CD14-positive monocyte (primary cell): ENCODE measurements around the gene PTPRN. TPM values are rescaled to one million over a fixed set of nuclear protein-coding genes. Genes with fewer than 3 reads are reported as not detected.
A peak's percentile ranks its signal among the peaks of the same experiment; 100 is the strongest.

Source experiments
- DNase-seq, 3 donors: peaks; one replicate each; pipeline ENCODE4 v3.0.0-alpha.2; 2011 to 2022
- H2AFZ ChIP-seq: 2 replicates; pipeline ENCODE4 v1.6.0; 2012; ENCODE audit warnings: mild to moderate bottlenecking, low read depth, low read length, inconsistent platforms; ENCODE audit not compliant: insufficient read depth, poor library complexity, severe bottlenecking
- H3K27ac ChIP-seq, 2 donors: 1 replicate in 1 of 2; 2 replicates in 1 of 2; pipeline ENCODE4 v1.5.1; 2012 to 2013; ENCODE audit warnings: low read length in 2 of 2, control low read depth in 1 of 2, inconsistent platforms in 1 of 2, low read depth in 1 of 2, mild to moderate bottlenecking in 1 of 2
- H3K27me3 ChIP-seq, 2 donors: one replicate each; pipeline versions ENCODE4 v1.6.0 to v1.6.1; 2011 to 2013; ENCODE audit warnings: low read length in 2 of 2; ENCODE audit not compliant: control insufficient read depth in 2 of 2, insufficient read depth in 2 of 2
- H3K36me3 ChIP-seq, 2 donors: replicated peaks in 1 of 2; 1 replicate in 1 of 2; 2 replicates in 1 of 2; pipeline versions ENCODE4 v1.5.1 to v1.6.1; 2012 to 2013; ENCODE audit warnings: low read length in 2 of 2, control low read depth in 1 of 2, inconsistent platforms in 1 of 2, mild to moderate bottlenecking in 1 of 2; ENCODE audit not compliant: insufficient read depth in 2 of 2, control insufficient read depth in 1 of 2
- H3K4me1 ChIP-seq, 2 donors: 1 replicate in 1 of 2; 2 replicates in 1 of 2; pipeline versions ENCODE4 v1.5.1 to v1.6.1; 2012 to 2013; ENCODE audit warnings: low read length in 2 of 2, control low read depth in 1 of 2, inconsistent platforms in 1 of 2, mild to moderate bottlenecking in 1 of 2, moderate library complexity in 1 of 2; ENCODE audit not compliant: insufficient read depth in 2 of 2, control insufficient read depth in 1 of 2
- H3K4me2 ChIP-seq: replicated peaks from 2 replicates; pipeline ENCODE3; 2012; ENCODE audit warnings: low read length, moderate library complexity, mild to moderate bottlenecking; ENCODE audit not compliant: poor library complexity, severe bottlenecking; ENCODE audit errors: extremely low read depth
- H3K4me3 ChIP-seq, 3 experiments: fragments of 200-600 bp in 1 of 3; sonication (generic) in 1 of 3; replicated peaks in 1 of 3; 1 replicate in 2 of 3; 2 replicates in 1 of 3; pipeline ENCODE4 v1.5.1; 2011 to 2013; ENCODE audit warnings: low read length in 3 of 3, mild to moderate bottlenecking in 3 of 3, control low read depth in 2 of 3, low read depth in 2 of 3, inconsistent platforms in 1 of 3, moderate library complexity in 1 of 3
- H3K79me2 ChIP-seq: 2 replicates; pipeline ENCODE4 v1.6.0; 2012; ENCODE audit warnings: mild to moderate bottlenecking, control low read depth, inconsistent platforms, low read length, moderate library complexity; ENCODE audit not compliant: insufficient read depth
- H3K9ac ChIP-seq: 2 replicates; pipeline ENCODE4 v1.6.0; 2017; ENCODE audit warnings: low read length, mild to moderate bottlenecking; ENCODE audit not compliant: insufficient read depth, poor library complexity, severe bottlenecking
- H3K9me3 ChIP-seq, 2 donors: replicated peaks in 1 of 2; 1 replicate in 1 of 2; 2 replicates in 1 of 2; pipeline versions ENCODE4 v1.5.1 to v1.6.1; 2012 to 2013; ENCODE audit warnings: low read length in 2 of 2, control low read depth in 1 of 2; ENCODE audit not compliant: control insufficient read depth in 1 of 2, insufficient read depth in 1 of 2
- H4K20me1 ChIP-seq: 2 replicates; pipeline ENCODE4 v1.6.0; 2012; ENCODE audit warnings: mild to moderate bottlenecking, low read length, control low read depth, moderate library complexity; ENCODE audit not compliant: insufficient read depth
- H3K27ac Mint-ChIP-seq, 7 donors: one replicate each; pipeline ENCODE4 v1.8.0; 2020; ENCODE audit warnings: mild to moderate bottlenecking in 7 of 7, mixed read lengths in 7 of 7, moderate library complexity in 6 of 7, inconsistent platforms in 2 of 7
- H3K27me3 Mint-ChIP-seq, 3 donors: one replicate each; pipeline ENCODE4 v1.8.0; 2021 to 2022; ENCODE audit warnings: low read depth in 3 of 3, mild to moderate bottlenecking in 3 of 3, mixed read lengths in 3 of 3, moderate library complexity in 3 of 3, inconsistent platforms in 1 of 3
- H3K36me3 Mint-ChIP-seq, 2 donors: one replicate each; pipeline ENCODE4 v1.8.0; 2020; ENCODE audit warnings: mixed read lengths in 2 of 2, inconsistent platforms in 1 of 2, mild to moderate bottlenecking in 1 of 2
- H3K4me1 Mint-ChIP-seq: one replicate; pipeline ENCODE4 v1.8.0; 2020; ENCODE audit warnings: mild to moderate bottlenecking, mixed read lengths
- H3K4me3 Mint-ChIP-seq, 2 donors: one replicate each; pipeline ENCODE4 v1.8.0; 2020; ENCODE audit warnings: mild to moderate bottlenecking in 2 of 2, mixed read lengths in 2 of 2, moderate library complexity in 1 of 2
- H3K9me3 Mint-ChIP-seq, 7 donors: one replicate each; pipeline ENCODE4 v1.8.0; 2020 to 2022; ENCODE audit warnings: mixed read lengths in 7 of 7, mild to moderate bottlenecking in 6 of 7, moderate library complexity in 6 of 7, inconsistent platforms in 2 of 7
- CTCF ChIP-seq: fragments of 200-600 bp; IDR thresholded peaks from one replicate; pipeline ENCODE4 v1.8.0; 2022; ENCODE audit warnings: antibody characterized with exemption, mild to moderate bottlenecking
- WGBS: methylation state at CpG from one replicate; pipeline ENCODE4 v1.1.5; 2013; ENCODE audit warnings: missing lambda C conversion rate; ENCODE audit not compliant: insufficient coverage; 5-methylcytosine and 5-hydroxymethylcytosine counted together
- intact Hi-C, 2 donors: fragments of 100-400 bp; cut with micrococcal nuclease; formaldehyde crosslinking; loops; one replicate each; pipeline versions ENCODE4 v1.15.0 to v1.15.1; 2023
- polyA plus RNA-seq, 3 donors: library from polyadenylated mRNA; depleted of rRNA in 1 of 3; unstranded in 2 of 3; stranded (reverse) in 1 of 3; fragments of 300-500 nt in 2 of 3; fragments of >200 nt in 1 of 3; fragmentation: Illumina TruSeq in 2 of 3; gene quantifications; 1 replicate in 2 of 3; 2 replicates in 1 of 3; pipeline ENCODE4 v1.2.3, GENCODE V29; 2012 to 2021

Gene PTPRN
- polyA plus RNA-seq, 3 donors, result not detected

GRCh38 chr2:219281588-219281987, 27.6 kb downstream of the PTPRN start:
- H3K9me3 Mint-ChIP-seq, result peaks cover 0 to 2% (median 0%) of the 10 kb centered on the region in 7 donors
- Histone ChIP-seq H3K79me2 (peaks cover 5% of the 10 kb centered on the region), H3K9me3 (no peaks in the 10 kb centered on the region), H3K4me2 (no peak overlapping the region), H3K4me1 (peaks cover 23 to 31% of the 10 kb centered on the region in 2 donors), H3K4me3 (no peak overlapping the region), H3K36me3 (peaks cover 48 to 56% of the 10 kb centered on the region in 2 donors), H3K27ac (no peak overlapping the region), H2AFZ (no peak overlapping the region), H4K20me1 (peaks cover 5% of the 10 kb centered on the region), H3K27me3 (no peaks in the 10 kb centered on the region), H3K9ac (no peak overlapping the region)
- H3K36me3 Mint-ChIP-seq, result peaks cover 57 to 62% of the 10 kb centered on the region in 2 donors
- peaks cover 29% of the 10 kb centered on the region for H3K4me1 Mint-ChIP-seq
- no peak for TF ChIP-seq CTCF
- WGBS, result 94% methylated on average over 7 of the region's 8 CpGs
- intact Hi-C loops, result no loop called here
- H3K27ac Mint-ChIP-seq, result peak overlapping the region in 5 of 7 donors; percentile 14 to 96 (median 50)
- peaks cover 2 to 6% (median 6%) of the 10 kb centered on the region in 3 donors for H3K27me3 Mint-ChIP-seq
- no peak overlapping the region for H3K4me3 Mint-ChIP-seq
- no peak for DNase-seq

GRCh38 chr2:219280651-219281050, 28.6 kb downstream of the PTPRN start:
- no peak for DNase-seq
- Mint-ChIP-seq H3K36me3 (peaks cover 51 to 57% of the 10 kb centered on the region in 2 donors), H3K27ac (peak overlapping the region; percentile 92 to 98 (median 97)), H3K4me1 (peaks cover 29% of the 10 kb centered on the region), H3K4me3 (peak overlapping the region; percentile 35 to 88), H3K27me3 (peaks cover 2 to 6% (median 6%) of the 10 kb centered on the region in 3 donors), H3K9me3 (peaks cover 0 to 2% (median 0%) of the 10 kb centered on the region in 7 donors)
- H4K20me1 ChIP-seq, result peaks cover 5% of the 10 kb centered on the region
- TF ChIP-seq CTCF, result no peak
- H3K9ac ChIP-seq, result no peak overlapping the region
- no peaks in the 10 kb centered on the region for H3K27me3 ChIP-seq
- H3K4me2 ChIP-seq, result no peak overlapping the region
- peaks cover 23 to 31% of the 10 kb centered on the region in 2 donors for H3K4me1 ChIP-seq
- H3K27ac ChIP-seq, result peak overlapping the region in 1 of 2 donors; percentile 97
- intact Hi-C loops, result no loop called here
- WGBS, result no CpG with 5 or more reads among the region's 4 CpGs
- H3K4me3 ChIP-seq, result no peak overlapping the region
- no peak overlapping the region for H2AFZ ChIP-seq
- peaks cover 5% of the 10 kb centered on the region for H3K79me2 ChIP-seq
- no peaks in the 10 kb centered on the region for H3K9me3 ChIP-seq
- H3K36me3 ChIP-seq, result peaks cover 44 to 53% of the 10 kb centered on the region in 2 donors
